A549 treated with CpdA at 1 μM for 4 hours (cell line): ENCODE data around the gene PLD5. TPM values are rescaled to one million over a fixed set of nuclear protein-coding genes. Genes with fewer than 3 reads are reported as not detected.

ENCODE experiments used
- total RNA-seq: library from RNA; stranded (reverse); fragments of 200-300 nt; extraction: Qiagen RNA extraction; gene quantifications from 5 replicates; pipeline ENCODE4 v1.2.3, GENCODE V29; 2022; ENCODE audit warnings: low read depth

Gene PLD5
- 0.94 to 2.5 TPM (median 1.4 TPM) in 5 replicates for total RNA-seq

GRCh38 chr1:242524571-242525359 lies at the start of gene PLD5:
PLD5 (minus strand) TSS chr1:242524697.

